ENCODE data around the gene BZW2. TPM values are rescaled to one million over a fixed set of nuclear protein-coding genes. Genes with fewer than 3 reads are reported as not detected.

BZW2 gene
- total RNA-seq (2014; rRNA removed; shearing (Covaris generic)): 129 and 172 TPM in 2 replicates

DNA sequence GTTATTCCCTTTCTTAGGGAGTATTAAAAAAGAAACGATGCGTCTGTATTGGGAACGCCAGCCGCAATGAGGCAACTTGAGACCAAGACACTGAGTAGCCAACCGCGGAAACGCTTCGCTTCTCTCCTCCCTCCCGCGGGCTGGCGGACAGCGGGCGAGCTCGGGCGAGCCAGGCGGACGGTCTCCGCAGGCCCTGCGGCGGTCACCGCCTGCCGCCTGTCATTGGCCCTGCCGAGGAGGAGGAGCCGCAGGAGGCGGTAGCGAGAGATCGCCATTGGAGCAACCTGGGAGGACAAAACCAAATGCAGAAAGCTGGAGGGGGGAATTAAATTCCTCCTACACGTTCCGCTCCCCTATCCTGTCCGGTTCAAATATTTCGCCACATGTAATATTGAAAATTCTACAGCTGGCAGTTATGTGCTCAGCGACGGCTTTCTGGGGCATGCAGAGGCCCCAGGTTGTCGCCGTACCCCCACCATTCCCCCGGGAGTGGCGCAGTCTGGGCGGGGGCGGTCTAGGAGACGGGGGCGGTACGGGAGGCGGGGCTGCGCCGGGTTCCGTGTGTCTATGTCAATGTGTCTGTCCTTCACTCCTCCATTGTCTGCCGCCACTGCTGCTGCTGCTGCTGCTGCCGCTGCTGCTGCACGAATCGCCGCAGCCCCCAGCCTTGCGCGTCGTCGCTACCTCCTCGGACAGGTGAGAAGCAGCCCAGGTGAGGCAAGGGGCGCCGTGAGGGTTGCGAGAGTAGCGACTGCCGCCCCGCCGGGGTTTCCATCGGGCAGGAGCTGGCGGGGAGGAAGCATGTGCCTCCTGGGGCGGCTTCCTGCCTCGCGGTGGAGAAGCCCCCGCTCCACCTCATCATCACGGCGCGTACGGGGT is at the start of gene BZW2, which contains the start of gene ANKMY2:
TSS of gene BZW2 (plus strand) at position 589 of the 879 bp plus-strand sequence. CDS start 19,263 bp downstream, outside the sequence.
TSS of gene ANKMY2 (minus strand) at position 162 of the 879 bp plus-strand sequence. CDS start 181 bp downstream, outside the sequence.

DNA sequence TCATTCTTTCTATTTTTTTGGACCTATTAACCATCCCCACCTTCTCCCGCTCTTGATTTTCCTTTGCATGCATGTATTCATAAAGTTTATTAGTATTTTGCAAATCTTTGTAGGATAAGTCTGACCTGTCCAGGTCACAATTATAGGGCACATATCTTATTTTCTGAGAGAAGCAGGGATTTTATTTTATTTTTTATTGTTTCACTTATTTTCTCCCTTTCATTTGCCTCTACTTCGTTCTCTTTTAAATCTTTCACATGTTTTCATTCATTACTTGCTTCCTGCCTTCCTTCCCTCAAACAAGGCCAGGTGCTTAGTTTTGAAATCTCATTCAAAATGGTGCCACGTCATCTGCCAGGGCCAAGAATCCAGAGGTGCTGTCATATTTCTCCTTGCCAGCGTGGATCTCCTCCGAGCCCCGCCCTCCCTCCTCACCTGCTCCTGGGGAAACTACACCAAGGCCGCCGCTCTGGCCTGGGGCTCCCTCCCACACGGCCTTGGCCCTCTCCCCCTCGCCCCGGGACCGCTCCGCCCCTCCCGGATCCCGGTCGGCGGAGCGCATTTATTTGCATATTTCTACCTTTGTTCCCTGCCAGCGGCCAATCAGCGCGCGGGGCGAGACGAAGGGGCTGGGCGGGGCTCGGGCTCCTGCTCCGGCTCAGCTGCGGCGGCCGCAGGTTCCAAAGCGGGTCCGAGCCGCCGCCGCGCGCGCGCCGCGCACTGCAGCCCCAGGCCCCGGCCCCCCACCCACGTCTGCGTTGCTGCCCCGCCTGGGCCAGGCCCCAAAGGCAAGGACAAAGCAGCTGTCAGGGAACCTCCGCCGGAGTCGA is 107.3 kb downstream of the BZW2 start, which contains the start of gene TSPAN13:
TSS of gene TSPAN13 (plus strand) at position 654 of the 830 bp plus-strand sequence. CDS start 213 bp downstream, outside the sequence.

Other genes with a start within 250 kb of the BZW2 start
- 0.64 and 1.5 TPM in 2 replicates for gene CRPPA, start 224.6 kb upstream of the BZW2 start, total RNA-seq (2014; rRNA removed; shearing (Covaris generic))
- gene SOSTDC1, start 180.4 kb upstream of the BZW2 start, total RNA-seq (2014; rRNA removed; shearing (Covaris generic)): not detected in 2 replicates
- gene LRRC72, start 119.4 kb upstream of the BZW2 start, total RNA-seq (2014; rRNA removed; shearing (Covaris generic)): not detected in 2 replicates
- gene ANKMY2, start 427 bp upstream of the BZW2 start, total RNA-seq (2014; rRNA removed; shearing (Covaris generic)): 9.9 and 11.7 TPM in 2 replicates
- gene TSPAN13, start 107.6 kb downstream of the BZW2 start, total RNA-seq (2014; rRNA removed; shearing (Covaris generic)): 24.3 and 28.1 TPM in 2 replicates
- gene AGR2, start 158.8 kb downstream of the BZW2 start, total RNA-seq (2014; rRNA removed; shearing (Covaris generic)): not detected in 2 replicates
- gene AGR3, start 235.8 kb downstream of the BZW2 start, total RNA-seq (2014; rRNA removed; shearing (Covaris generic)): 0.24 TPM in 1 of 2 replicates, not detected in the other

Data from A375 (cell line).